Activated naive CD4-positive, alpha-beta T cell treated with anti-CD3 and anti-CD28 coated beads, Interleukin-2, amount 50 U/mL, for 24 hours (primary cell): ENCODE data around the gene MMP13.
"Not testable (repeated sequence)": the region's sequence is repeated elsewhere in the genome, so short reads cannot be mapped to it uniquely, and the experiment has no call there.

ENCODE experiments used
- H3K27ac Mint-ChIP-seq: one replicate; pipeline ENCODE4 v1.8.0; 2021; ENCODE audit warnings: mild to moderate bottlenecking, mixed read lengths
- H3K27me3 Mint-ChIP-seq: one replicate; pipeline ENCODE4 v1.8.0; 2021; ENCODE audit warnings: mixed read lengths
- H3K36me3 Mint-ChIP-seq: one replicate; pipeline ENCODE4 v1.8.0; 2021; ENCODE audit warnings: mixed read lengths
- H3K4me1 Mint-ChIP-seq: one replicate; pipeline ENCODE4 v1.8.0; 2021; ENCODE audit warnings: mixed read lengths
- H3K4me3 Mint-ChIP-seq: one replicate; pipeline ENCODE4 v1.8.0; 2021; ENCODE audit warnings: mild to moderate bottlenecking, mixed read lengths
- H3K9me3 Mint-ChIP-seq: one replicate; pipeline ENCODE4 v1.8.0; 2021; ENCODE audit warnings: mixed read lengths

MMP13 gene

GRCh38 chr11:102955624-102956023 is at the start of gene MMP13:
TSS of gene MMP13 (minus strand) at chr11:102955732. CDS start at chr11:102955705, 27 bp downstream.
- no peak within 1 kb of the TSS for H3K4me3 Mint-ChIP-seq
- peaks cover 6% of the 10 kb centered on the region for H3K27me3 Mint-ChIP-seq
- H3K4me1 Mint-ChIP-seq, result no peaks in the 10 kb centered on the region
- H3K27ac Mint-ChIP-seq, result no peak within 1 kb of the TSS
- H3K9me3 Mint-ChIP-seq, result no peaks in the 10 kb centered on the region
- H3K36me3 Mint-ChIP-seq, result no peaks in the 10 kb centered on the region

- H3K4me1 Mint-ChIP-seq, H3K36me3 Mint-ChIP-seq, H3K27me3 Mint-ChIP-seq, H3K4me3 Mint-ChIP-seq, H3K9me3 Mint-ChIP-seq, H3K27ac Mint-ChIP-seq: not testable (repeated sequence)
Observed at GRCh38 chr11:103004234-103004633, 48.7 kb upstream of the MMP13 start.

- H3K27ac Mint-ChIP-seq, result no peak overlapping the region
- no peaks in the 10 kb centered on the region for H3K36me3 Mint-ChIP-seq
- peaks cover 5% of the 10 kb centered on the region for H3K9me3 Mint-ChIP-seq
- peaks cover 9% of the 10 kb centered on the region for H3K27me3 Mint-ChIP-seq
- H3K4me3 Mint-ChIP-seq, result no peak overlapping the region
- no peaks in the 10 kb centered on the region for H3K4me1 Mint-ChIP-seq
Observed at GRCh38 chr11:102994105-102994504, 38.6 kb upstream of the MMP13 start.

- Mint-ChIP-seq H3K27ac (no peak overlapping the region), H3K36me3 (no peaks in the 10 kb centered on the region), H3K27me3 (peaks cover 6% of the 10 kb centered on the region), H3K4me3 (no peak overlapping the region), H3K4me1 (no peaks in the 10 kb centered on the region), H3K9me3 (no peaks in the 10 kb centered on the region)
Observed at GRCh38 chr11:102991776-102992175, 36.2 kb upstream of the MMP13 start.

GRCh38 chr11:102990145-102990544 is 34.6 kb upstream of the MMP13 start:
- Mint-ChIP-seq H3K4me1 (no peaks in the 10 kb centered on the region), H3K27me3 (peaks cover 6% of the 10 kb centered on the region), H3K36me3 (no peaks in the 10 kb centered on the region), H3K9me3 (no peaks in the 10 kb centered on the region), H3K27ac (no peak overlapping the region), H3K4me3 (no peak overlapping the region)

GRCh38 chr11:102989379-102990047 is 34.0 kb upstream of the MMP13 start:
- Mint-ChIP-seq H3K36me3 (no peaks in the 10 kb centered on the region), H3K27me3 (peaks cover 6% of the 10 kb centered on the region), H3K4me3 (no peak overlapping the region), H3K27ac (no peak overlapping the region), H3K9me3 (no peaks in the 10 kb centered on the region), H3K4me1 (no peaks in the 10 kb centered on the region)

- Mint-ChIP-seq H3K36me3 (no peaks in the 10 kb centered on the region), H3K9me3 (no peaks in the 10 kb centered on the region), H3K4me3 (no peak overlapping the region), H3K27ac (no peak overlapping the region), H3K4me1 (no peaks in the 10 kb centered on the region), H3K27me3 (peaks cover 6% of the 10 kb centered on the region)
Observed at GRCh38 chr11:102986815-102987214, 31.3 kb upstream of the MMP13 start.

GRCh38 chr11:102985850-102986249 is 30.3 kb upstream of the MMP13 start:
- Mint-ChIP-seq H3K4me3 (no peak overlapping the region), H3K27me3 (peaks cover 6% of the 10 kb centered on the region), H3K4me1 (no peaks in the 10 kb centered on the region), H3K27ac (no peak overlapping the region), H3K36me3 (no peaks in the 10 kb centered on the region), H3K9me3 (no peaks in the 10 kb centered on the region)

- Mint-ChIP-seq H3K27ac (no peak overlapping the region), H3K4me1 (no peaks in the 10 kb centered on the region), H3K36me3 (no peaks in the 10 kb centered on the region), H3K4me3 (no peak overlapping the region), H3K27me3 (peaks cover 4% of the 10 kb centered on the region), H3K9me3 (no peaks in the 10 kb centered on the region)
Observed at GRCh38 chr11:102983486-102983885, 28.0 kb upstream of the MMP13 start.

- Mint-ChIP-seq H3K27me3 (peaks cover 3% of the 10 kb centered on the region), H3K36me3 (no peaks in the 10 kb centered on the region), H3K4me1 (no peaks in the 10 kb centered on the region), H3K4me3 (no peak overlapping the region), H3K27ac (no peak overlapping the region), H3K9me3 (no peaks in the 10 kb centered on the region)
Observed at GRCh38 chr11:102981324-102981910, 25.9 kb upstream of the MMP13 start.

GRCh38 chr11:102974552-102975280 is 19.2 kb upstream of the MMP13 start:
- Mint-ChIP-seq H3K4me3 (no peak overlapping the region), H3K36me3 (no peaks in the 10 kb centered on the region), H3K27ac (no peak overlapping the region), H3K4me1 (no peaks in the 10 kb centered on the region), H3K9me3 (no peaks in the 10 kb centered on the region), H3K27me3 (peaks cover 23% of the 10 kb centered on the region)

GRCh38 chr11:102973698-102974097 is 18.2 kb upstream of the MMP13 start:
- H3K36me3 Mint-ChIP-seq, H3K9me3 Mint-ChIP-seq, H3K4me3 Mint-ChIP-seq, H3K27ac Mint-ChIP-seq, H3K4me1 Mint-ChIP-seq: not testable (repeated sequence)
- peaks cover 22% of the 10 kb centered on the region for H3K27me3 Mint-ChIP-seq

- Mint-ChIP-seq H3K4me3 (no peak overlapping the region), H3K36me3 (no peaks in the 10 kb centered on the region), H3K9me3 (no peaks in the 10 kb centered on the region), H3K4me1 (no peaks in the 10 kb centered on the region), H3K27me3 (peaks cover 23% of the 10 kb centered on the region), H3K27ac (no peak overlapping the region)
Observed at GRCh38 chr11:102972853-102973252, 17.3 kb upstream of the MMP13 start.

- Mint-ChIP-seq H3K4me3 (no peak overlapping the region), H3K36me3 (no peaks in the 10 kb centered on the region), H3K27me3 (peaks cover 23% of the 10 kb centered on the region), H3K4me1 (no peaks in the 10 kb centered on the region), H3K9me3 (no peaks in the 10 kb centered on the region), H3K27ac (no peak overlapping the region)
Observed at GRCh38 chr11:102971766-102972165, 16.2 kb upstream of the MMP13 start.

- H3K27ac Mint-ChIP-seq, result no peak overlapping the region
- no peaks in the 10 kb centered on the region for H3K9me3 Mint-ChIP-seq
- H3K36me3 Mint-ChIP-seq, result no peaks in the 10 kb centered on the region
- peaks cover 15% of the 10 kb centered on the region for H3K27me3 Mint-ChIP-seq
- no peaks in the 10 kb centered on the region for H3K4me1 Mint-ChIP-seq
- no peak overlapping the region for H3K4me3 Mint-ChIP-seq
Observed at GRCh38 chr11:102967497-102967896, 12.0 kb upstream of the MMP13 start.

GRCh38 chr11:102966011-102966410 is 10.5 kb upstream of the MMP13 start:
- Mint-ChIP-seq H3K4me1 (no peaks in the 10 kb centered on the region), H3K36me3 (no peaks in the 10 kb centered on the region), H3K4me3 (no peak overlapping the region), H3K9me3 (no peaks in the 10 kb centered on the region), H3K27ac (no peak overlapping the region), H3K27me3 (peaks cover 11% of the 10 kb centered on the region)
